HepG2 (cell line): Measurements from ENCODE around the gene YY1. TPM values are rescaled to one million over a fixed set of nuclear protein-coding genes. Genes with fewer than 3 reads are reported as not detected.

Source experiments
- CAMTA2 ChIP-seq: sonication (generic); formaldehyde crosslinking; IDR thresholded peaks from 2 replicates; pipeline ENCODE4 v1.4.0; 2020; ENCODE audit warnings: mild to moderate bottlenecking, missing genetic modification reagents, borderline replicate concordance
- FOXM1 ChIP-seq: sonication (generic); formaldehyde crosslinking; IDR thresholded peaks from 2 replicates; pipeline ENCODE4 v1.5.0; 2020; ENCODE audit warnings: missing genetic modification reagents
- JUND ChIP-seq: sonication (generic); formaldehyde crosslinking; IDR thresholded peaks from 2 replicates; pipeline ENCODE4 v1.8.0; 2022; ENCODE audit warnings: mild to moderate bottlenecking, missing genetic modification reagents
- MTA1 ChIP-seq: sonication (generic); formaldehyde crosslinking; IDR thresholded peaks from 2 replicates; pipeline ENCODE4 v1.4.0; 2020; ENCODE audit warnings: missing genetic modification reagents, mild to moderate bottlenecking, borderline replicate concordance
- ONECUT2 ChIP-seq: sonication (generic); formaldehyde crosslinking; IDR thresholded peaks from 2 replicates; pipeline ENCODE4 v1.4.0; 2020; ENCODE audit warnings: missing genetic modification reagents
- RBM39 ChIP-seq: fragments of 200-400 bp; formaldehyde crosslinking; IDR thresholded peaks from one replicate; pipeline ENCODE4 v1.6.1; 2018; ENCODE audit warnings: antibody characterized with exemption, mild to moderate bottlenecking, low read depth, low read length; ENCODE audit not compliant: poor library complexity, severe bottlenecking
- TCF12 ChIP-seq, 2 experiments: fragments of 450-650 bp in 1 of 2; sonication (generic) in 1 of 2; formaldehyde crosslinking in 1 of 2; IDR thresholded peaks; 2 replicates each; pipeline versions ENCODE4 v1.6.1 to v1.8.0; 2017 to 2022; ENCODE audit warnings: antibody characterized with exemption in 1 of 2, mild to moderate bottlenecking in 1 of 2, missing genetic modification reagents in 1 of 2, moderate library complexity in 1 of 2
- ZNF251 ChIP-seq: sonication (generic); formaldehyde crosslinking; IDR thresholded peaks from 2 replicates; pipeline ENCODE4 v1.9.0; 2021; ENCODE audit warnings: mild to moderate bottlenecking, missing genetic modification reagents
- ZNF33A ChIP-seq: sonication (generic); formaldehyde crosslinking; IDR thresholded peaks from 2 replicates; pipeline ENCODE4 v1.5.1; 2020; ENCODE audit warnings: missing genetic modification reagents, mild to moderate bottlenecking, moderate library complexity, borderline replicate concordance
- ZNF460 ChIP-seq: sonication (generic); formaldehyde crosslinking; IDR thresholded peaks from 2 replicates; pipeline ENCODE4 v1.5.1; 2020; ENCODE audit warnings: missing genetic modification reagents, mild to moderate bottlenecking, borderline replicate concordance
- ZNF577 ChIP-seq: sonication (generic); formaldehyde crosslinking; IDR thresholded peaks from 2 replicates; pipeline ENCODE4 v1.4.0; 2020; ENCODE audit warnings: mild to moderate bottlenecking, low read depth, missing genetic modification reagents, borderline replicate concordance
- ZNF773 ChIP-seq: sonication (generic); formaldehyde crosslinking; IDR thresholded peaks from 2 replicates; pipeline ENCODE4 v1.4.0; 2020; ENCODE audit warnings: missing genetic modification reagents, borderline replicate concordance
- ZNF782 ChIP-seq: sonication (generic); formaldehyde crosslinking; IDR thresholded peaks from 2 replicates; pipeline ENCODE4 v1.4.0; 2020; ENCODE audit warnings: missing genetic modification reagents, mild to moderate bottlenecking, borderline replicate concordance
- polyA plus RNA-seq, 8 experiments: library from polyadenylated mRNA; depleted of rRNA in 3 of 8; stranded (reverse) in 7 of 8; unstranded in 1 of 8; fragments of >200 nt; fragmentation: Illumina TruSeq in 4 of 8; extraction: Trizol in 4 of 8; gene quantifications; 2 replicates each; pipeline versions ENCODE4 v1.2.1 to v1.2.3, GENCODE V29; 2011 to 2016; ENCODE audit warnings: low read depth in 4 of 8, missing spikeins in 1 of 8, mixed read lengths in 1 of 8; ENCODE audit not compliant: insufficient read depth in 1 of 8
- total RNA-seq, 5 experiments: library from RNA; depleted of rRNA; stranded (reverse); fragments of >200 nt; fragmentation: Illumina TruSeq; extraction: Trizol; gene quantifications; 2 replicates each; pipeline ENCODE4 v1.2.3, GENCODE V29; 2016; ENCODE audit warnings: low read depth in 1 of 5
- TF ChIP-seq, protein P1 (sequence below): sonication (generic); formaldehyde crosslinking; IDR thresholded peaks from 2 replicates; pipeline ENCODE4 v1.5.0; 2020; ENCODE audit warnings: mild to moderate bottlenecking, missing genetic modification reagents
- TF ChIP-seq, protein P2 (sequence below): conservative IDR thresholded peaks from 2 replicates; pipeline ENCODE4 v1.6.1; 2018; ENCODE audit warnings: missing genetic modification reagents
- TF ChIP-seq, protein P3 (sequence below): sonication (generic); formaldehyde crosslinking; IDR thresholded peaks from 2 replicates; pipeline ENCODE4 v1.5.0; 2020; ENCODE audit warnings: missing genetic modification reagents
- TF ChIP-seq, protein P4 (sequence below): sonication (generic); formaldehyde crosslinking; IDR thresholded peaks from 2 replicates; pipeline ENCODE4 v1.8.1; 2023; ENCODE audit warnings: mild to moderate bottlenecking, missing genetic modification reagents
- TF ChIP-seq, protein P5 (sequence below): sonication (generic); formaldehyde crosslinking; IDR thresholded peaks from 2 replicates; pipeline ENCODE4 v1.5.0; 2020; ENCODE audit warnings: mild to moderate bottlenecking, low read depth, missing genetic modification reagents, borderline replicate concordance
- TF ChIP-seq, protein P6 (sequence below): sonication (generic); formaldehyde crosslinking; IDR thresholded peaks from 2 replicates; pipeline ENCODE4 v1.8.0; 2022; ENCODE audit warnings: mild to moderate bottlenecking, missing genetic modification reagents, moderate library complexity

Gene YY1
- total and polyA plus RNA-seq, 2 of the 13 experiments (the other 11 are each of a cell fraction or from before 2014, with no cell fraction given), result 29.4 to 68.1 TPM

DNA sequence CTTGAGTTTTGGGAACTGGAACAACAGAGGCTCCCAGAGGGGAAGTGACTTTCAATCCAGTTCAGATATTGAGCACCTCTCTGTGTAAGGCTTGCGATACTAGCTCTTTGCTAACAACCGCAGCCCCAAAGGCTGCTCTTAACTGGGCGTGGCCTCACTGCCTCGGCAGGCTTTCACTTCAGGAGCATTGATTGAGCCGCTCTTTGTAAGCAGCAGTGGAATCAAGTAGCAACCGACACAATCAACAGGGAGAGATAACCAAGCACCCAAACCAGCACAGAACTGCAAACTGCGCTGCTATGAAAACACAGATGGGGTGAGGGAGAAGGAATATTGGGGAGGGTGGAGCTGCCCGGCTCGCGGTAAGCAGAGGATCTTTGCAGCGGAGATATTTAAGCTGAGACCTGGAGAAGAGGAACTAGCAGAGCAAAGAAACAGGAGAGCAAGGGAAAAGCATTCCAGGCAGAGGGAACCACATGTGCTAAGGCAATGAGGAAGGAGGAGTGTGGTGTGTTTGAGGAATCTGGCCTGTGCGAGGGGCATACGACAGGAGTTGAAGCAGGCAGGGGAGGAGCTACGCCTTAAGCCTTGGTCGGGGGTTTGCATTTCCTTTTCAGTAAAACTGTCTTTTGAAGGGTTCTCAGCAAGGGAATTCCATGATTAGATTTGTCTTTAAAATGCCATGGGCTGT lies 17.3 kb upstream of the YY1 start (continued):
- TF ChIP-seq, protein P1, sequence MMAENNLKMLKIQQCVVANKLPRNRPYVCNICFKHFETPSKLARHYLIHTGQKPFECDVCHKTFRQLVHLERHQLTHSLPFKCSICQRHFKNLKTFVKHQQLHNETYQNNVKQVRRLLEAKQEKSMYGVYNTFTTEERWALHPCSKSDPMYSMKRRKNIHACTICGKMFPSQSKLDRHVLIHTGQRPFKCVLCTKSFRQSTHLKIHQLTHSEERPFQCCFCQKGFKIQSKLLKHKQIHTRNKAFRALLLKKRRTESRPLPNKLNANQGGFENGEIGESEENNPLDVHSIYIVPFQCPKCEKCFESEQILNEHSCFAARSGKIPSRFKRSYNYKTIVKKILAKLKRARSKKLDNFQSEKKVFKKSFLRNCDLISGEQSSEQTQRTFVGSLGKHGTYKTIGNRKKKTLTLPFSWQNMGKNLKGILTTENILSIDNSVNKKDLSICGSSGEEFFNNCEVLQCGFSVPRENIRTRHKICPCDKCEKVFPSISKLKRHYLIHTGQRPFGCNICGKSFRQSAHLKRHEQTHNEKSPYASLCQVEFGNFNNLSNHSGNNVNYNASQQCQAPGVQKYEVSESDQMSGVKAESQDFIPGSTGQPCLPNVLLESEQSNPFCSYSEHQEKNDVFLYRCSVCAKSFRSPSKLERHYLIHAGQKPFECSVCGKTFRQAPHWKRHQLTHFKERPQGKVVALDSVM (CRISPR knock-in tag), result no peak
- TF ChIP-seq, protein P2, sequence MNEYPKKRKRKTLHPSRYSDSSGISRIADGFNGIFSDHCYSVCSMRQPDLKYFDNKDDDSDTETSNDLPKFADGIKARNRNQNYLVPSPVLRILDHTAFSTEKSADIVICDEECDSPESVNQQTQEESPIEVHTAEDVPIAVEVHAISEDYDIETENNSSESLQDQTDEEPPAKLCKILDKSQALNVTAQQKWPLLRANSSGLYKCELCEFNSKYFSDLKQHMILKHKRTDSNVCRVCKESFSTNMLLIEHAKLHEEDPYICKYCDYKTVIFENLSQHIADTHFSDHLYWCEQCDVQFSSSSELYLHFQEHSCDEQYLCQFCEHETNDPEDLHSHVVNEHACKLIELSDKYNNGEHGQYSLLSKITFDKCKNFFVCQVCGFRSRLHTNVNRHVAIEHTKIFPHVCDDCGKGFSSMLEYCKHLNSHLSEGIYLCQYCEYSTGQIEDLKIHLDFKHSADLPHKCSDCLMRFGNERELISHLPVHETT (CRISPR knock-in tag), result no peak
- TF ChIP-seq, protein P3, sequence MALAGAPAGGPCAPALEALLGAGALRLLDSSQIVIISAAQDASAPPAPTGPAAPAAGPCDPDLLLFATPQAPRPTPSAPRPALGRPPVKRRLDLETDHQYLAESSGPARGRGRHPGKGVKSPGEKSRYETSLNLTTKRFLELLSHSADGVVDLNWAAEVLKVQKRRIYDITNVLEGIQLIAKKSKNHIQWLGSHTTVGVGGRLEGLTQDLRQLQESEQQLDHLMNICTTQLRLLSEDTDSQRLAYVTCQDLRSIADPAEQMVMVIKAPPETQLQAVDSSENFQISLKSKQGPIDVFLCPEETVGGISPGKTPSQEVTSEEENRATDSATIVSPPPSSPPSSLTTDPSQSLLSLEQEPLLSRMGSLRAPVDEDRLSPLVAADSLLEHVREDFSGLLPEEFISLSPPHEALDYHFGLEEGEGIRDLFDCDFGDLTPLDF (CRISPR knock-in tag), result no peak
- TF ChIP-seq CAMTA2 (CRISPR knock-in tag) (no peak), ZNF577 (CRISPR knock-in tag) (no peak), ONECUT2 (peak; percentile 41; the same call in 1 of the 2 replicates), ZNF782 (0 out of 2 replicates have a peak, but pooled peaks have one; percentile 36), ZNF251 (CRISPR knock-in tag) (no peak), RBM39 (no peak), ZNF460 (CRISPR knock-in tag) (no peak), TCF12 (IDR thresholded peaks at IDR 0.05) (no peak), TCF12 (CRISPR knock-in tag; IDR thresholded peaks at IDR 0.05) (no peak), FOXM1 (CRISPR knock-in tag) (no peak), MTA1 (CRISPR knock-in tag) (no peak), ZNF33A (CRISPR knock-in tag) (no peak), JUND (CRISPR knock-in tag) (no peak), ZNF773 (CRISPR knock-in tag) (no peak)
- TF ChIP-seq, protein P4, sequence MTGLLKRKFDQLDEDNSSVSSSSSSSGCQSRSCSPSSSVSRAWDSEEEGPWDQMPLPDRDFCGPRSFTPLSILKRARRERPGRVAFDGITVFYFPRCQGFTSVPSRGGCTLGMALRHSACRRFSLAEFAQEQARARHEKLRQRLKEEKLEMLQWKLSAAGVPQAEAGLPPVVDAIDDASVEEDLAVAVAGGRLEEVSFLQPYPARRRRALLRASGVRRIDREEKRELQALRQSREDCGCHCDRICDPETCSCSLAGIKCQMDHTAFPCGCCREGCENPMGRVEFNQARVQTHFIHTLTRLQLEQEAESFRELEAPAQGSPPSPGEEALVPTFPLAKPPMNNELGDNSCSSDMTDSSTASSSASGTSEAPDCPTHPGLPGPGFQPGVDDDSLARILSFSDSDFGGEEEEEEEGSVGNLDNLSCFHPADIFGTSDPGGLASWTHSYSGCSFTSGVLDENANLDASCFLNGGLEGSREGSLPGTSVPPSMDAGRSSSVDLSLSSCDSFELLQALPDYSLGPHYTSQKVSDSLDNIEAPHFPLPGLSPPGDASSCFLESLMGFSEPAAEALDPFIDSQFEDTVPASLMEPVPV (CRISPR knock-in tag), result no peak
- TF ChIP-seq, protein P5, sequence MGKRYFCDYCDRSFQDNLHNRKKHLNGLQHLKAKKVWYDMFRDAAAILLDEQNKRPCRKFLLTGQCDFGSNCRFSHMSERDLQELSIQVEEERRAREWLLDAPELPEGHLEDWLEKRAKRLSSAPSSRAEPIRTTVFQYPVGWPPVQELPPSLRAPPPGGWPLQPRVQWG (CRISPR knock-in tag), result no peak
- TF ChIP-seq, protein P6, sequence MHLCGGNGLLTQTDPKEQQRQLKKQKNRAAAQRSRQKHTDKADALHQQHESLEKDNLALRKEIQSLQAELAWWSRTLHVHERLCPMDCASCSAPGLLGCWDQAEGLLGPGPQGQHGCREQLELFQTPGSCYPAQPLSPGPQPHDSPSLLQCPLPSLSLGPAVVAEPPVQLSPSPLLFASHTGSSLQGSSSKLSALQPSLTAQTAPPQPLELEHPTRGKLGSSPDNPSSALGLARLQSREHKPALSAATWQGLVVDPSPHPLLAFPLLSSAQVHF (CRISPR knock-in tag), result no peak
